ENCODE measurements around the gene NEK7.

Gene NEK7

DNA sequence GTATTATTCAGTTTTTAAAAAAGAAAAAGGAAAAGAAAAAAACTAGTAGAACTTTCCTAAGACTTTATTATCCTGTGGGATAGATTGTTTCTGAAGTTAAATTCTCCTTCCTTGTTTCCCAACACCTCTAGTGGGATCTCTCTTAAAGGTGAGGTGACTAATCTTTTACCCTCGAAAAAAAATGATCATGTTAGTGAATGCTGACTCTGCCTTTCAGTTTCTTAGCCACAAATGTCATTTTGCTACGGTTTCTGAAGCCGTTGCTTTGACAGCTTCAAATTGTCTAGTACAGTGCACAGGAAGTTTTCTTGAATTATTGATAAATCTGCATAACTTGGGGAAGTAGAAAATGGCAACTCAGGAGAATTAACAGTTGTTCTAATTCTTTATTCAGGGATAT is 13.0 kb upstream of the NEK7 start:
- no peak for DNase-seq (ENCODE audit: low read depth, low spot score)

DNA sequence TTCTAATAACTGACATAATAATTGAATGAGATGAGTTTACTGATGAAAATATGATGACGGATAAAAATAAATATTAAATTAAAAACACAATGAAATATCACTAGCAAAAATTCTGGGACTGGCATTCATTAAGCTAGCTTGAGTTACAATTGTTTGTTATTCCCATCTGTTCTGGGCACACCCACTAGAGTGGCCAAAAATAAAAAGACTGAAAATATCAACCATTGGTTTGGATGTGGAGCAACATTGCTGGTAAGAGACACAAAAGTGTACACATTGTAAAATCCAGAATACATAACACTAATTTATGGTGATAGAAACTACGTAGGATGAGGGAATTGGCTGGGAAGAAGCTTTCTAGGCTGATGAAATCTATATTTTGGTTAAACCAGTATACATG is 9.6 kb upstream of the NEK7 start:
- no peak for DNase-seq (ENCODE audit: low read depth, low spot score)

DNA sequence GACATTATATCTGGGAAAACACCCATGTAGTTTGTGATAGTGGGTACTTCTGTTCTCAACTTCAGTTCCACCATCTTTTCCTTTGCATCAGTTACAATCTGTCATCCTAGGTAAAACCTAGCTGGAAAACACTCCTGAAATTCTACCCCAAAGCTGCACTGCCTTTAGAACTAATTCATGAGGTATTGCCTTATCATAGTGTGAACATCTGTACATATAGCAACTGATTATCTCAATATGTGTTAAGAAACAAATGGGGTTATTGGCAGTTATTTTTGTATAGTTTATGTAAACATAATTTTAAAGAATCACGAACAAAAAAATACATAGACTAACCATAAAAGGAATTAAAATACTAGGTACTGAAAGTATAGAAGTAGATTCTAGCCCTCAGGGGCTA is 6.4 kb upstream of the NEK7 start:
- DNase-seq (ENCODE audit: low read depth, low spot score) = no peak

DNA sequence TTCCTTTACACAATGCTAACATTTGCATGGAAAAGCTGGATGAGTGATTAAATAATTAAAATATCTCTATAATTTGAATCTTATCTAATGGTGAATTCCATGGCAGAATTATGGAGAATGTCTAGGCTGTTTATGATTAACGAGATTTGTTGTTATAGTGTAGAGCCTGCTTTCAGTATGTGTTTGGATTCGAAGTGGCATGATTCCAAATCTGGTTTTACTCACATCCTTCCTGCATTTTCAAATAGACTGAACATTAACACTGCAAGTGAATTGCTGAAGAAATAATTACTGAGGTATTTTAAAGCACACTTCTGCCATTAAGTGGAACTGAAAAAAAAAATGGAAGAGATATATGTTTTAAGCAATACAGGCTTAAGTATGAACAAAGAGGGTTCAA is 5.1 kb upstream of the NEK7 start:
- DNase-seq (ENCODE audit: low read depth, low spot score) = peak; percentile 31

DNA sequence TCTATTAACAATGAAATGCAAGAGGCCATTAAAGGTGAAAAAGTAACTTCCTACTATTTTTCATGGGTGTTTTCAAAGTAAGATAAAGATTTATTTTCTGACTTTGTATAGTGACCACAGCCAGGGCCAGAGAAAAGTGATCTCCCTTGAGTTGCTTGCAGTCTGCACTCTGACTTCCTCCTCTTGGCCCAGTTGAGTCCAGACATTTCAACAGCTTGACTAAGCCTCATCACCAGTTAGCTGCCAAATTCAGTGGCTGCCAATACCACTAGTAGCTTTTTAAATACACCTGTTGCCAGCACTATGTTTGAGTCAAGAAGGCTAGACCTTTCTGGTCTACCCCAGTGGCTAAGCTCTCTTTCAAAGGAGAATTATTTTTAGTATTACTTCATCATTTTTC is 3.7 kb upstream of the NEK7 start:
- peak; percentile 84 for DNase-seq (ENCODE audit: low read depth, low spot score)

DNA sequence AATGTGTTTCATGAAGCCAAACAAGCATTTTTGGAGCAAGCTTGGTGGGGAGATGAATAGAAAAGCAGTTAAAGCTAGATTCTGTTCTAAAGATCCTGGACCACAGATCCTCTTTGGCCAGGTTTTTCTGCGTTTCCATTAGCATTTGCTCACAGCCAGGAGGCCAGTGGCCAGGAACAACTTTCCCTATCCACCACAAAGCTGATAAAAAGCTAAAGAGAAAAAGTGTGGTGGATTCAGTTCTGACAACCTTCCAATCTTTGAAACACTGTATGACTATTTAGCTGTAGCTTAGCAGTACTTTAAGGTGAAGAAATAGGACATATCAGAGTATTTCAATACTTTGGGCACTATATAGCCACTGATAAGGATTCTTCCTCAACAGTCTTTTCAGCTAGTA is 3.0 kb upstream of the NEK7 start:
- peak; percentile 85 for DNase-seq (ENCODE audit: low read depth, low spot score)

DNA sequence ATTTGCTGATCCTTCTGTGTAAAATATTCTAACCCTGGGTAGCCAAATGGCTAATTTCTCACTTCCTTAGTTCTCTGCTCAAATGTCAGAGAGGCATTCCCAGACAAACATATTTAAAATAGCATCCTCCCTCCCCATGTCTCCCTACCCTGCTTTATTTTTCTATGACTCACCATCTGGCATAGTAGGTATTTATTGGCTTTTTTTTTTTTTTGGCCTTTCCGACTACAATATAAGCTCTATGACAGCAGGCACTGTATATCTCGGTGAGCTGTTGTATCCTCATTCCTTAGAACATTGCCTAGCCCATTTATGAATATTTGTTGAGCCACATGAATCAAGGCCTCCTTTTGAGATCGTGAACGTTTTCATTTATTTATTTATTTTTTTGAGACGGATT is 1.5 kb upstream of the NEK7 start:
- peak; percentile 79 for DNase-seq (ENCODE audit: low read depth, low spot score)

DNA sequence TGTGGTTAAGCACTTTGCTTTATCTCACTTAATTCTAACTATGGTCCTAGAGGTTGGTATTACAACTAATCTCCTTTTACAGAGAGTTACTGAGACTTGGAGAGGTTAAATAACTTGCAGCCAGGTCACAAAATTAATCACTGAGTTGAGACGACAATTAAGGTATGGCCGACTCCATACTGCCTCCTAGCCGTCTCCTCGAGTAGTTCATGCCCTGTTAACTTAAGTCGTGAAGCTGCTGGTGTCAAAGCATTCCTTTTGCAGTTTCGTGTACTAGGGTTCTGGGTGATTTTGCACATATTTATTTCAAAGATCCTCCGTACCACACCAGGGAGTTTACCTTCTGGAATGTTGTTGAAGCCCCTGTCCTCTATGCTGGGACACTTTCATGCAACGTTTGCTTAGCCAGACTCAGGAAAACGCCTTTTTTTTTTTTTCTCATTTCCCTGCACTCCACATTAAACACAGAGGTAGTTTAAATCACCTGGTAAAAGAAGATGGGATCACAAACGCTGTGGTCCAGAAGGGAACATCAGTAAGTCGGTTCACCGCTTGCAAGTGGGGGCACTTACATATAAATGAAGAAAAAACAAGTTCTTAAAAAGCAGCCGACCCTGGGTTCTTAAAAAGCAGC is 570 bp upstream of the NEK7 start:
- peak; percentile 86 for DNase-seq (ENCODE audit: low read depth, low spot score)

DNA sequence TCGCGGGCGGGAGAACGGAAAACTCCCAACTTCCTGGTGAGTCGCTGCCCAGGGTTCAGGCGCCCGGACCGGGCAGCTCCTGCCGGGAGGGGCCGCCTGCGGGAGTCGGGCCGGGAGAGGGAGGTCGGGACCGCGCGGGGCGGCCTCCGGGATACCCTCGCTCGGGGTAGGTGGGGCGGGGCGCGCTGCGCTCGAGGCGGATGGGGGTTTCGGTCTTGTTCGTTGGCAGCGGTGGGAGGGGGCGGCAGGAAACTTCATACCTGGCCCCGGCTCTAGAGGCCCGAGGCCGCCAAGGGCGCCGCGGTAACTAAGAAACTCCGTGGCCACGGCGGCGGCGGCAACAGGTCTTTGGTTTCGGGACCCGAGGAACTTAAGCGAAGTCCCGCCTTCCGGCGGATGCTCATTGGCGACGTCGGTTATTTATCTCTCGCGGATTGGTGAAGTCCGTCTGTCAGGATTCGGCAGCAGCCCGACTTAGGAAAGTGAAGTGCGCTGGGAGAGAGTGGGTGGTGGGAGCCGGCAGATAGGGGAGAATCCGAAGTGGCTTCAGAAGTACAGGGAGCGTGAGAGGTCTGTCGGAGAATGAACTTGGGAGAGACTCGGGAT is 546 bp downstream of the NEK7 start:
- DNase-seq (ENCODE audit: low read depth, low spot score) = peak; percentile 97

DNA sequence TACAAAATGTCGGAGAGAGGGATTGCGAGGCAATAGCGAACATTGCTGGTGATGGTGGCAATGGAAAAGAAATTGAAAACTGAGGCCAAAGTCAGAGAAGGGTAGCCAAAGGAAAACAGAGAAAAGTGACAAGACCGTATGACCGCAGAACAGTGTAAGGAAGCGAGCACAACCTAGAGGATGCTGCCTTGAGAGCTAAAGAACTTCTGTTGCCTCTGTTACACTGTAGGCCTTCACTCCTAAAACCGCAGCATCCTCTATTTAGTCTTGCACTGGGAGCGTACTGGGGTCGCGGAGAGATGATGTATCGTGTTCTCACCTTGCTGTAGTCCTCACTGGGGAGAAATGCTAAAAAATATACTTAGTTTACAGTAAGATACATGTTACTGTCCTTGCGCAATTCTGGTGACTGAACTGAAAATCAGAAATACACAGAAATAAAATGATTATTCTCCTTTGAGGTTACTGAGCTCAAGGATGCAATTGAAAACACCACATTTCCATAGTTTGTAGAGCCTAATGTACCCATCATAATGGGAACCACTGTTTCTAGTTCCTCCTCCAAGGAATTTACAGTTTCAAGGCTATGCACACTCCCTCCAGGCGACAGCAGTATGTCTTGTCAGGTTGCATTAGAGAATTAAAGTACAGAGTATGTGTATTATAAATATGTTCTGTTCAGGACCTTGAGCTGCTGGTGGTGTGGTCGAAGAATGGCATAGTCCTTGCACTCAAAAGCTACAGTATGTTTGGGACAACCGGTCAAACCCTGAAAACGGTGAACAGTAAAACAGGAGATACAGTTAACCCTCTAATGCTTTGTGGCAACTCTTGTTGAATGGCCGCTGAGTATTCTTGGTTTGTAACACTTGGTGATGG is 1.3 kb downstream of the NEK7 start:
- peak; percentile 56 for DNase-seq (ENCODE audit: low read depth, low spot score)

DNA sequence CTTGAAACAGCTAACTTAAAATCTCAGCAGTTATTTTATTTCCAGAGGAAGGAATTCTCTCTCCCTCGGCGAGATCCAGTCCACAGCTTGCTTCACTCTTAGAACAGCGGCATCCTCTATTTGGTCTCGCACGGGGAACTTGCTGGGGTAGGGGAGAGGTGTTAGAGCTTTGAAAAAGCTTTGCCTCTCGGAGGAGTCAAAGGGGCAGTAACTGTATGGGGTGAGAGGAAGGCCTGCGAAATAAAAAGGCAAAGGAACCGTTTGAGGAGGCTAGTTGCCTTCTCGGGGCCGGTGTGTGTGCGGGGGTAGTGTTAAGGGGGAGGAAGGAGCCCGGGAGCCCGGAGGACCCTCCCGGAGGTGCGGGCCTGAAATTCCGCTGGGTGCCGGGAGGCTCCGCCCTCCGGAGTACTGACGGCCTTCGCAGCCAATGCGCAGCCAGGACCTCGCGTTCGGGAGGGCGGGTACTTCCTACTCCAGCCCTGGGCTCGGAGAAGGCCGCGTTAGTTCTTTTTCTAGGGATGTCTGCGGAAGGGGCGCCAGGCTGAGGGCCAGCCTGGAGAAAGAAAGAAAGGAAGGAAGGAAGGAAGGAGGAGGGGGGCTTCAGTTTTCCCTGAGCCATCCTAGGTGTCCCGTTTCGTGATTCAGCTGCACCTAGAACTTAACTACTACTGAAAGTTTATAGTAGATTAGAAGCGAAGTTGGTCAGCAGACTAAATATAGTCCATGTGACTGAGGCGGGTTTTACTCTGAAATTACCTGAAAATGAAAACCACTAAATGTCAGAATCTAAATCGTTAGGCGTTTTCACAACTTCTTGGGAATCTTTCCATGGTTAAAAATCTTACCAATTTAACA is 2.2 kb downstream of the NEK7 start:
- DNase-seq (ENCODE audit: low read depth, low spot score) = peak; percentile 97

DNA sequence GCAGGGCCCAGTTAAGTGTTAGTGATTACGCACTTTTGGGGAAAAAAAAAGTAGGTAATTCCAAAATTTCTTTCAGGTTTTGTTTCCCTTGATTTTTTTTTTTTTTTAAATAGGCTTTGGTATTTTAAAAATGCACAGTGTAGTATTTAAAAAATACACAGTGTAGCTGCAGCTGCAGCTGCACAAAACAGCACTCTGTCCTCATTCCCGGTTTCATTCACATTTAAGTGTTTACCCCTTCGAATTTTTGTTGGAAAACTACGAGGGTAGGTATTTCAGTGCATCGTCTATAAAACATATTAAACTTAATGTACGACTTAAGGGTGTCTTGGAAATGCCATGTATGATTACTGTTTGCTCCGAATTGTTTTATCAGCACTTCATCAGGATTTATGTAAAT is 3.4 kb downstream of the NEK7 start:
- DNase-seq (ENCODE audit: low read depth, low spot score) = no peak

DNA sequence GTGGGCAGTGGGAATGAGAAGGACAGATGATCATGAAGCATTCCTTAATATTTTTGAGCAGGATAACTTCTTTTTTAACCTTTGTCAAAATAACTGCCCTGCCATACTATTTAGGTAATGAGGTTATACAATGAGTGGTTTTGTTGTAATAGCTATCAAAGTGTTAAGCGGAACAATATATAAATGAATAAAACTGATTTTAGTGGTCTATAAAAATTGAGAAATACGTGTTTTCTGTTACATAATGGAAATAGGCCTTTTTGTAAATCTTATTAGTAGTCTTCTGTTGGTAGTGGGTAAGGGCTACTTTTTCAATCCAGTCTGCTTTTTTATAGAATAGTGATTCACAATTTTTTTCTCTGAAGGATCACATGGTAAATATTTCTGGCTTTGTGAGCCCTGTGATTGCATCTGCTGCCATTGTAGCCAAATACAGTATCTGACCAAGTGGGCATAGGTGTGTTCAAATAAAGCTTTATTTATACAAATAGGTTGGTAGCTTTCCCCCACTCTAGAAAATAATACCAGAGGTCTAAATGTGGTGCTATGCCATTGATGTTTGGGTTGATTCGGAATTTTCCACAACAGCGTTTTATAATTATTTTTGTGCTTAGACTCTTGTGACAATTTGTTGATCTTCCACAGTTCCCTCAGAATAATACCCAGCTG is 4.3 kb downstream of the NEK7 start:
- DNase-seq (ENCODE audit: low read depth, low spot score) = no peak

DNA sequence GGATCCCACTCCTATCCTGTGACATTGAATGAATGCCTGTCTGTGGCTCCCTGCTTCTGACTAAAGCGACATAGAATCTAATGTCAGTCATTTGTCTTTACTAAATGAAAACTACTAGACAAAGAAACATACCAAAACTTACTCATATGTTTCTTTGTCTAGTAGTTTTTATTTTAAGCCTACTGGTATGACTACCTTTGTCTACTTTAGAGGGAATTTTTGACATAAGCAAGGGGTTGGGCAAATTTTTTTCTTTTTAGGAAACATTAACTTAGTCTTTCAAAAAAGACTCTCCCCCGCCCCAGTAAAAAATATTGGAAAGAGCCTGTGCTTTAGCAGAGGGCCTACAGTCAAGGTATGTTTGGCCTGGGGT is 4.9 kb downstream of the NEK7 start:
- DNase-seq (ENCODE audit: low read depth, low spot score) = no peak

DNA sequence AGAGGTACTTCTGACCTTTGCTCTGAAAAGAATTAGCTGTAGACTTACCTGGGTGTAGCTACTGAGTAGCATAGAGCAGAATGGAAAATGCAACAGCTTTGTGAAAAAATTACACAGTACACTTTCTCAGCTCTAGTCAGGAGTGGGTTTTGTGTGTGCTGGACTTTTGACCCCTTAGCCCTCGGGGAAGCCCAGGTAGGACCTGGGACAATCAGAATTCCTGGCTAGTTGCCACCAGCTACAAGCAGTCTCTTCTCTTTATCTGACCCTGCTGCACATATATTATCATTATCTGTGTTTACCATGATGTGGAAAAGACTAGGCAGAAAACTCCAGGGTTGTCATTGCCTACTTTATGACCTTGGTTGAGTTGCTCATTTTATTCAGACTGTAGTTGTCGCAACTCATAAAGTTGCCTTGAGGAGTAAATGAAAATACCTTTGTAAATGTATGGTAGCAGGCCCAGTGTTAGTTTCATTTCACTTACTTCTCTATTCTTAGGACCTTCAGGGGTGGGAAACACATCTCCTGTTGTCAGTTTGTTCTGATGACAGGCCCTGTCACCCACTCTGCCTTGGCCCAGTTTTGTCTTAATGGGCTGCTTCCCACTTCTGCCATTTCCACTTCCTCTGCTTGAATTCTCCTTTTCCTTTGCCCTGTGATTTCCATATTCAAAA is 5.4 kb downstream of the NEK7 start:
- no peak for DNase-seq (ENCODE audit: low read depth, low spot score)

DNA sequence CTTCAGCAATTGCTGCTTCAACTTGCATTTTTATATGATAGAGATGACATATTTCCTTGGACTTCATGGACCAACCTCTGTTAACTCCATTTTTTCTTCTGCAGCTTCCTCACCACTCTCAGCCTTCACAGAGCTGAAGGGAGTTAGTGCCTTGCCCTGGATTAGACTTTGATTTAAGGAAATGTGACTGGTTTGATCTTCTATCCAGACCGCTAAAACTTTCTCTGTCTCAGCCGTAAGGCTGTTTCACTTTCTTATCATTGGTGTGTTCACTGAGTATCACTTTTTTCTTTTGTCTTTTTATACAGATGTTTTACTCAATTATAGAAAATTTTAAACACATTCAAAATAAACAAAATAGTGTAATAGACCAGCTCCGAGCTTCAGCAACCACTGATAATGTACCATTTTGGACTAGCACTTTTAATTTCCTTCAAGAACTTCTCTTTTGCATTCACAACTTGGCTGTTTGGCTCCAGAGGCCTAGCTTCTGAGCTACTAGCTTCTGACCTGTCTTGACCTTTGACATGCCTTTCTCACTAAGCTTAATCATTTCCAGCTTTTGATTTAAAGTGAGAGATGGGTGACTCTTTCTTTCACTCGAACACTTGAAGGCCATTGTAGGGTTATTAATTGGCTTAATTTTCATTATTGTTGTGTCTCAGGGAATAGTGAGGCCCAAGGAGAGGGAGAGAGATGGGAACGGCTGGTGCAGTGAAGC is 9.3 kb downstream of the NEK7 start:
- DNase-seq (ENCODE audit: low read depth, low spot score) = no peak

DNA sequence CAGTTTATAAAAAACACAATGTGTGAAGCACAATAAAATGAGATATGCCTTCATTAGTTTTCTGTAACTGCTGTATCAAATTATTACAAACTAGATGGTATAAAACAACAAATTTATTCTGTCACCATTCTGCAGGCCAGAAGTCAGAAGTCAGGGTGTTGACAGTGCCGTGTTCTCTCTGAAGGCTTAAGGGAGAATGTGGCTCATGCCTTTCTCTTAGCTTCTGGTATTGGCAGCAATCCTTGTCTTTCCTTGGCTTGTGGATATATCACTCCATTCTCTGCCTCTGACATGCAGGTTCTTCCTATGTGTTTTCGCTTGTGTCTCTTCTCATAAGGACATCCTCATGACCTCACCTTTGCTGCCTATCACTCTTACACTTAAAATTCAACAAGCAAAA is 10.1 kb downstream of the NEK7 start:
- DNase-seq (ENCODE audit: low read depth, low spot score) = no peak

DNA sequence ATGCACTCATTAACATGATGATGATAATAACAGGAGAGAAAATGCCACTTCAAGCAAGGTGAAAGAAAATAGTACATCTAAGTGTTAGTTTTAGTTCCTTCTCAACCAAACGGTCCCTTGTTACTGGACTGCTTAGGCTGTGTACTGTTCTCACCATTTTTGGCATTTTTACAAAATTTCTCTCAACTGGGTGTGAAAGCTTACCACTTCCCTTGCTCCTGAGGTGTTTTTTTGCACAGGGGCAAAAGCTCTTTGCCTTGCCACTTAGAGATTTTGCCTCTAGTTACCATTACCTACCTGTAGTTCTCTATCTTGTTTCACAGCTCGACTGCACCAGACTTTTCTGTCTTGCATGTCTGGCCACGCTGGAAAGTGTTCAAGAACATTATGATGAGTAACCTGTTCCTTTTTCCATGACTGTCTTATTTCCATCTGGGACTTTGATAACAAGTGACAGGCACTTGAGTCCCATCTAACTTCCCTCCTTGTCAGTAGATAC is 10.7 kb downstream of the NEK7 start:
- peak; percentile 49 for DNase-seq (ENCODE audit: low read depth, low spot score)

DNA sequence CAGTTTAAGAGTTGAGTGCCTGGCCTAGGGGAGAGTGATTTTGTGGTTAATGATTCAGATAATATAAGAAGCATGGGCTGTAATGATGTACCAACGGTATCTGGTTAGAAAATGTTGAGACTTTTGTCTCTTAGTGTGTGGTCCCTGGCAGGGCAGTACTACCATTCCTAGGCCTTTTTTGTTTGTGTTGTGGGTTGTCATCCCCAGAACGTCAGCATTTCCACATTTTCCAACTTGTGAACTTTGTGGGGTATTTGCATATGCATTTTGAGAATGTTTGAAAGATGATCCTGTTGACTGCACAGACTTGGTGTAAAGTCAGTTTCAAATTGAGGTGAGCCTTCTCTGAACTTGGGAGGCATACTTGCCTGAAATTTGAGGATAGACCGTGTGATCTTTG is 11.4 kb downstream of the NEK7 start:
- peak; percentile 76 for DNase-seq (ENCODE audit: low read depth, low spot score)

DNA sequence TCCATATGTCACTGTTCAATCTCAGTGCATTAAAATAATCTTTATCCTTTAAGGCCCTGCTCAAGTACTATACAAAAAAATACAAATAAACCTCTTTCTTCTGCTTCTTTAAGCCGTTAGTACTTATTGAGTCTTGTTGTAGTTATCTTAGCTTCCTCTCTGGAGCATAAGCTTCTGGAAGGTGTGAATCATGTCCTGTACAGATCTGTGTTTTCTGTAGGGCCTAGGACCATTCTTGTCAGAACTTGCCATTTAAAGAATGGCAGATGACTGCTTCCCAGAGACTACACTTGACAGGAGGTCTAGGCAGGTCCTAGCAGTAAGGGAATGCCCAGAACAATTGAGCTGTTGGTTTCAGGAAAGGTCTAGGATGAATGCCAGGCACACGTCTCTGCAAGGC is 12.9 kb downstream of the NEK7 start:
- no peak for DNase-seq (ENCODE audit: low read depth, low spot score)
